GM15510 (cell line): ENCODE measurements around the gene RDH5.

ENCODE experiments used
- POLR2A ChIP-seq: IDR thresholded peaks from 3 replicates; pipeline ENCODE4 v1.6.1; 2011; ENCODE audit warnings: borderline replicate concordance; ENCODE audit not compliant: insufficient read length; ENCODE audit errors: extremely low read depth

The RDH5 gene, protein sequence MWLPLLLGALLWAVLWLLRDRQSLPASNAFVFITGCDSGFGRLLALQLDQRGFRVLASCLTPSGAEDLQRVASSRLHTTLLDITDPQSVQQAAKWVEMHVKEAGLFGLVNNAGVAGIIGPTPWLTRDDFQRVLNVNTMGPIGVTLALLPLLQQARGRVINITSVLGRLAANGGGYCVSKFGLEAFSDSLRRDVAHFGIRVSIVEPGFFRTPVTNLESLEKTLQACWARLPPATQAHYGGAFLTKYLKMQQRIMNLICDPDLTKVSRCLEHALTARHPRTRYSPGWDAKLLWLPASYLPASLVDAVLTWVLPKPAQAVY

DNA sequence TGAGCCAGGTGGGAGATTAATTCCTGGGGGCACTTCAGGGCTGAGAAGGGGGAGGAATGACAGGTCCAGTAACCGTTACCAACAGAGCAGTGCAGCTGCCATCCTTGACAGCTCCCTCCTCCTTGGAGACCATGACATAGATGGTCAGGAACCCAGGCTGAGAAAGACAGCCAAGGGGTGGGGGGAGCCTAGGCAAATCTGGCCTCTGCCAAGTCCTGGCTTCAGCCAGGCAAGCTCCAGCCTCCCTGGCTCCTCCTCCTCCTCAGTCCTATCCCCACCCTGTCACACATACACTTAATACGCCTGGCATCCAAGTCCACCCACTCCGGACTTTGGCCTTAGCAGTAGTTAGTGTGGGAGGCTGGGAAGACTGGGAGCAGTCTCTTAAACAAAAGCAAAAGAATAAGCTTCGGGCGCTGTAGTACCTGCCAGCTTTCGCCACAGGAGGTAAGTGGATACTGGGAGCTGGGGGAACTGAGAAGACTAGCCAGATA is at the start of gene RDH5:
TSS of gene RDH5 (plus strand) at position 323 of the 494 bp plus-strand sequence. CDS start 792 bp downstream, outside the sequence.
- no peak for TF ChIP-seq POLR2A

GRCh38 chr12:55671746-55672145 is 48.4 kb upstream of the RDH5 start:
- no peak for TF ChIP-seq POLR2A

DNA sequence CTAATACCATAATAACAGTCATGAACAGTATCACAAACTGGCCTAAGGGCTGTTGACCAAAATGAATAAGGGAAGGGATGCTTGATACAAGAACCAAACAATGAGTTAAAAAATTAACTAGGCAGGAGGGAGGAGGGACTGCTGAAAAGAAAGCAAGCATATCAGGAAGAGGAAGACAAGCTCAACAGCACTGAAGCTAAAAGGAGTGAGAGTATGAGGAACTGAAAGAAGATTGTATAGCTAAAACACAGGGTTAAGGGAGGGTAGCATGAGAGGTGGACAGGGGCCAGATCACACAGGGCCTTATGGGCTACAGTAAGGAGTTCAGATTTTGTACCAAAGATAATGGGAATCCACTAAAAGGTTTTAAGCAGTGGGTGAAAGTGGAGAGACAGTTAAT is 46.6 kb upstream of the RDH5 start:
- TF ChIP-seq POLR2A: no peak

- TF ChIP-seq POLR2A: no peak
Measured at GRCh38 chr12:55675666-55676065, 44.5 kb upstream of the RDH5 start.

DNA sequence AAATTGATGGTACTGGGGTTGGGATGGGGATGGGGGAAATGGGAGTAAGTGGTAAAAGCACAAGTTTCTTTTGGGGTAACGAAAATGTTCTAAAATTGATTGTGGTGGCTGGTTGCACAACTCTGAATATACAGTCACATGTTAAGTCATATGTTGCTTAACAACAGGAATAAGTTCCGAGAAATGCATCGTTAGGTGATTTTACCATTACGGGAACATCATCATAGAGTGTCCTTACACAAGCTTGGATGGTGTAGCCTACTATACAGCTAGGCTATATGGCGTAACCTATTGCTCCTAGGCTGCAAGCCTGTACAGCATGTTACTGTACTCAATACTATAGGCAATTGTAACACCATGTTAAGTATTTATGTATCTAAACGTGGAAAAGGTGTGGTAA is 43.5 kb upstream of the RDH5 start:
- TF ChIP-seq POLR2A: no peak

DNA sequence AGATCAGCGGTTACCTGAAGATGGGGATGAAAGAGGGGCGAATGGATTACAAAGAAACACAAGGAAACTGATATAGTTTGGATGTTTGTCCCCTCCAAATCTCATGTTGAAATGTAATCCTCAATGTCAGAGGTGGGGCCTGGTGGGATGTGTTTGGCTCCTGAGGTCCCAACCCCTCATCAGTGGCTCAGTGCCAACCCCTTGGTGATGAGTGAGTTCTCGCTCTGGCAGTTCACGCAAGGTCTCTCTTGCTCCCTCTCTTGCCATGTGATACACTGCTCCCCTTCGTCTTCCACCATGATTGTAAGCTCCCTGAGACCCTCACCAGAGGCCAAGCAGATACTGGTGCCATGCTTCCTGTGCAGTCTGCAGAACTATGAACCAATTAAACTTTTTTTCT is 40.5 kb upstream of the RDH5 start:
- no peak for TF ChIP-seq POLR2A

- no peak for TF ChIP-seq POLR2A
Measured at GRCh38 chr12:55681142-55682077, 38.8 kb upstream of the RDH5 start.

DNA sequence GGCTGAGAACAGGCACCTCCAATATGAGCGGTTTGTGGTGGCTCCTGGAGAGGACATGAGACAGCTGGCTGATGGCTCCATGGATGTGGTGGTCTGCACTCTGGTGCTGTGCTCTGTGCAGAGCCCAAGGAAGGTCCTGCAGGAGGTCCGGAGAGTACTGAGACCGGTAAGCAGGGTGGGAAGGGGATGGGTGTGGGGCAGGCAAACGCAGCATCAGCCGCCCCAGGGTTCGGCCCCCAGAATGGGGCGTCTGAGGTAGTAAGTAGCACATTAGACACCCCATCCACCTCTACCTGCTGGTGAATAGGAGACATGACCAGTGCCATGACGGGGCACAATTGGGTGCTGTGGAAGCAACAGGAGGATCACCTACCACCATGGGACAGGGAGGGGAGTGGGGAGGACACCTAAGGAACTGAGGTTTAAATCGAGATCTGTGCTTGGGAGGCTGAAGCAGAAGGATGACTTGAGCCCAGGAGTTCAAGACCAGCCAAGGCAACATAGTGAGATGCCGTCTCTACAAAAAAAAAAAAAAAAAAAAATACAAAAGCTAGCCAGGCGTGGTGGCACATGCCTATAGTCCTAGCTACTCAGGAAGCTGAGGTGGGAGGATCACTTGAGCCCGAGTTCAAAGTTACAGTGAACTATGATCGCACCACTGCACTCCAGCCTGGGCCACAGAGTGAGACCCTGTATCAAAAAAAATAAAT is 38.0 kb upstream of the RDH5 start:
- no peak for TF ChIP-seq POLR2A

- no peak for TF ChIP-seq POLR2A
Measured at GRCh38 chr12:55683676-55684075, 36.5 kb upstream of the RDH5 start.

GRCh38 chr12:55684761-55685370 is 35.3 kb upstream of the RDH5 start:
- no peak for TF ChIP-seq POLR2A

DNA sequence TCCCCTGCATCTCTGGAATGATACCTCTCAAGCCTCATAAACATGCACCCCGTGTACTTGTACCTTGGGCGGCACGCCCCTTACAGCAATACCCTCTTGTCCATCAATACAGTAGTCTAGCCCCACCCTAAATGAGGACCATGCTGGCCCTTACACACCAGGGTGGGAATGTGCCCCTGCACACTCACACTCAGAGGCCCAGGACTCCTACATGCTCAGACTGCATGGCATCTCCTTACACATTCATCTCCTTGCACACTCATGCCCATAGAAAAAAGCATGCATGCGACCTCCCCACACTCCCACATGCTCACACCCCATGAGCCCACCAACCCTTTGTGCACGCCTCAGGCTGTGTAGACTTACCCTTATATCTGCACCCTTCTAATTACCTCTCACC is 34.5 kb upstream of the RDH5 start:
- no peak for TF ChIP-seq POLR2A

DNA sequence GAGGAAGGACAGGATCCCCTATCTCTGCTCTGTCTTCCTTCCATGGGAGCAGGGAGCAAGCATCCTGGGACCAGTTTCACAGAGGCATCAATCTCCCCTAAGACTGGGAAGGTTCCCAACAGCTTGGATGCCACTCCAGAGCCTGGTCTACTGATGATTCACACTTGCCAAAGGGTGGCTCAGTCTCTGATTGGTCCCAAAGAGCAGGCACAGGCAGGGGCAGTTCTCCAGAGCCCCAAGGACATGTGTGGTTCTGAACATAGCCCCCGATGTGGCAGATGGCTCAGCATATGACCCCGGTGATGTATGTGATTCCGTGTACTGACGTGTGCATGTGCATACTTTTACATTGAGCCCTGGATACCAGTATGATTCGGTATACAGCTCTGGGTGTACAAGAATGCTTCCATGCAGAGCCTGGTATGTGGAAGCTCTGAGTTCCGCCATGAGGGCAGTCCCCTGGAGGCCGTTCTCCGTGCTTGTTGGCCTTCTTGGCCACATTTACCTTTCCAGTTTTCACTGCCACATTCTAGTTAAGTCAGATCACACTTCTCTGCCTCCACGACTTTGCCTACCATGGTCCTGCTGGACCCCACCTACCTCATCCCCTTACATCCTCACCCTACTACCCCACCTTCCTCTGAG is 33.7 kb upstream of the RDH5 start:
- TF ChIP-seq POLR2A: no peak

DNA sequence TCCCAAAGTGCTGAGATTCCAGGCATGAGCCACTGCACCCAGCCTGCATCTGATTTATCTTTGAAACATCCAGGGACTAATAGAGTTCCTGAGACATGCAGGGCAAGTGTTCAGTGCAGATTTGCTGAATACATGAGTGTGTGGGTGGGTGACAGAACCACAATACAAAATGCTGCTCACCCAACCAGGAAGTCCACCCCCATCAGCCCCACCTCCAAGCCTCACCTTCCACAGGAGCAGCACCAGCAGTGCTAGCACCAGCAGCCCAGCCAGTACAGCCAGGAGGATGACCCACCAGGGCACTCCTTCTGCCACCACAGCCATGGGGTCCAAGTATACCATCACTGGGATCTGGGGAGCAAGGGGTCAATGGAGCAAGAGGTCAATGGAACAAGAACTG is 32.4 kb upstream of the RDH5 start:
- no peak for TF ChIP-seq POLR2A
